Measurements from ENCODE around the gene OR51E2.

Gene OR51E2

GRCh38 chr11:4704790-4705334, 7.2 kb upstream of the OR51E2 start:
- TF ChIP-seq ZFX (IDR thresholded peaks at IDR 0.05; ENCODE audit: borderline replicate concordance) (no peak), CTCF (IDR thresholded peaks at IDR 0.05) (no peak)
- no peak overlapping the region for H3K27ac ChIP-seq

- no peak within 1 kb of the TSS for H3K27ac ChIP-seq
- TF ChIP-seq CTCF (IDR thresholded peaks at IDR 0.05) = no peak
- TF ChIP-seq ZFX (IDR thresholded peaks at IDR 0.05; ENCODE audit: borderline replicate concordance) = no peak
Observed at GRCh38 chr11:4704054-4704789, 6.6 kb upstream of the OR51E2 start, which contains the start of gene MMP26. MMP26 (plus strand) TSS chr11:4704784.

GRCh38 chr11:4700436-4700820, 2.8 kb upstream of the OR51E2 start:
- no peak overlapping the region for H3K27ac ChIP-seq
- TF ChIP-seq ZFX (IDR thresholded peaks at IDR 0.05; ENCODE audit: borderline replicate concordance) = no peak
- no peak for TF ChIP-seq CTCF (IDR thresholded peaks at IDR 0.05)

- no peak for TF ChIP-seq CTCF (IDR thresholded peaks at IDR 0.05)
- no peak for TF ChIP-seq ZFX (IDR thresholded peaks at IDR 0.05; ENCODE audit: borderline replicate concordance)
- no peak overlapping the region for H3K27ac ChIP-seq
Observed at GRCh38 chr11:4699697-4700435, 2.2 kb upstream of the OR51E2 start.

GRCh38 chr11:4695442-4695841, 2.2 kb downstream of the OR51E2 start:
- TF ChIP-seq CTCF (IDR thresholded peaks at IDR 0.05) (no peak), ZFX (IDR thresholded peaks at IDR 0.05; ENCODE audit: borderline replicate concordance) (no peak)
- no peak overlapping the region for H3K27ac ChIP-seq

GRCh38 chr11:4684631-4685285, 12.9 kb downstream of the OR51E2 start:
- TF ChIP-seq CTCF (IDR thresholded peaks at IDR 0.05) = no peak
- TF ChIP-seq ZFX (IDR thresholded peaks at IDR 0.05; ENCODE audit: borderline replicate concordance) = no peak
- no peak overlapping the region for H3K27ac ChIP-seq

All from 22Rv1 (cell line).